HepG2 (cell line): ENCODE data around the gene ARID1A. TPM values are rescaled to one million over a fixed set of nuclear protein-coding genes. Genes with fewer than 3 reads are reported as not detected.

ENCODE experiments used
- ATM ChIP-seq: fragments of 450-650 bp; IDR thresholded peaks from 2 replicates; pipeline ENCODE4 v1.7.1; 2017; ENCODE audit warnings: mild to moderate bottlenecking, borderline replicate concordance
- CEBPB ChIP-seq: IDR thresholded peaks from 2 replicates; pipeline ENCODE4 v1.6.1; 2011; ENCODE audit warnings: low read depth, low read length, improper control_type of control experiment, borderline replicate concordance
- EHMT2 ChIP-seq: fragments of 200-600 bp; sonication (generic); IDR thresholded peaks from 2 replicates; pipeline ENCODE4 v1.7.0; 2017; ENCODE audit warnings: antibody characterized with exemption, low read depth, low read length, borderline replicate concordance
- FOSL2 ChIP-seq: sonication (generic); formaldehyde crosslinking; IDR thresholded peaks from 2 replicates; pipeline ENCODE4 v1.4.0; 2020; ENCODE audit warnings: missing genetic modification reagents
- GLI4 ChIP-seq: sonication (generic); formaldehyde crosslinking; IDR thresholded peaks from 2 replicates; pipeline ENCODE4 v1.5.1; 2020; ENCODE audit warnings: missing genetic modification reagents, mild to moderate bottlenecking, moderate library complexity, borderline replicate concordance
- GTF2F1 ChIP-seq: fragments of 150-350 bp; IDR thresholded peaks from 2 replicates; pipeline ENCODE4 v1.6.1; 2014; ENCODE audit warnings: low read length
- GZF1 ChIP-seq: sonication (generic); formaldehyde crosslinking; IDR thresholded peaks from 2 replicates; pipeline ENCODE4 v1.5.1; 2020; ENCODE audit warnings: mild to moderate bottlenecking, missing genetic modification reagents
- KAT8 ChIP-seq: IDR thresholded peaks from 2 replicates; pipeline ENCODE4 v1.6.1; 2016; ENCODE audit warnings: missing genetic modification reagents, missing compliant biosample characterization
- KLF12 ChIP-seq: sonication (generic); formaldehyde crosslinking; IDR thresholded peaks from 2 replicates; pipeline ENCODE4 v1.4.0; 2020; ENCODE audit warnings: missing genetic modification reagents, borderline replicate concordance
- KLF13 ChIP-seq: sonication (generic); formaldehyde crosslinking; IDR thresholded peaks from 2 replicates; pipeline ENCODE4 v1.4.0; 2020; ENCODE audit warnings: mild to moderate bottlenecking, missing genetic modification reagents
- PCBP2 ChIP-seq: fragments of 200-400 bp; formaldehyde crosslinking; optimal IDR thresholded peaks from 2 replicates; pipeline ENCODE3; 2018; ENCODE audit warnings: low read length, low read depth; ENCODE audit not compliant: poor library complexity, severe bottlenecking
- ZFP36L2 ChIP-seq: sonication (generic); formaldehyde crosslinking; IDR thresholded peaks from 2 replicates; pipeline ENCODE4 v1.4.0; 2020; ENCODE audit warnings: missing genetic modification reagents
- ZNF260 ChIP-seq: sonication (generic); formaldehyde crosslinking; IDR thresholded peaks from 2 replicates; pipeline ENCODE4 v1.4.0; 2020; ENCODE audit warnings: missing genetic modification reagents, low read depth, mild to moderate bottlenecking, borderline replicate concordance
- ZNF296 ChIP-seq: sonication (generic); formaldehyde crosslinking; conservative IDR thresholded peaks from 2 replicates; pipeline ENCODE4 v1.5.0; 2020; ENCODE audit warnings: mild to moderate bottlenecking, missing genetic modification reagents
- ZNF562 ChIP-seq: sonication (generic); formaldehyde crosslinking; IDR thresholded peaks from 2 replicates; pipeline ENCODE4 v1.8.0; 2022; ENCODE audit warnings: missing genetic modification reagents, borderline replicate concordance
- ZNF563 ChIP-seq: sonication (generic); formaldehyde crosslinking; IDR thresholded peaks from 2 replicates; pipeline ENCODE4 v1.8.0; 2022; ENCODE audit warnings: mild to moderate bottlenecking, moderate library complexity, missing genetic modification reagents
- polyA plus RNA-seq, 8 experiments: library from polyadenylated mRNA; depleted of rRNA in 3 of 8; stranded (reverse) in 7 of 8; unstranded in 1 of 8; fragments of >200 nt; fragmentation: Illumina TruSeq in 4 of 8; extraction: Trizol in 4 of 8; gene quantifications; 2 replicates each; pipeline versions ENCODE4 v1.2.1 to v1.2.3, GENCODE V29; 2011 to 2016; ENCODE audit warnings: low read depth in 4 of 8, missing spikeins in 1 of 8, mixed read lengths in 1 of 8; ENCODE audit not compliant: insufficient read depth in 1 of 8
- total RNA-seq, 5 experiments: library from RNA; depleted of rRNA; stranded (reverse); fragments of >200 nt; fragmentation: Illumina TruSeq; extraction: Trizol; gene quantifications; 2 replicates each; pipeline ENCODE4 v1.2.3, GENCODE V29; 2016; ENCODE audit warnings: low read depth in 1 of 5
- TF ChIP-seq, protein P1 (sequence below): sonication (generic); formaldehyde crosslinking; IDR thresholded peaks from 2 replicates; pipeline ENCODE4 v1.8.0; 2022; ENCODE audit warnings: low read depth, missing genetic modification reagents
- TF ChIP-seq, protein P2 (sequence below): sonication (generic); formaldehyde crosslinking; IDR thresholded peaks from 2 replicates; pipeline ENCODE4 v1.5.1; 2020; ENCODE audit warnings: mild to moderate bottlenecking, missing genetic modification reagents, moderate library complexity
- TF ChIP-seq, protein P3 (sequence below): sonication (generic); formaldehyde crosslinking; IDR thresholded peaks from 2 replicates; pipeline ENCODE4 v1.4.0; 2020; ENCODE audit warnings: missing genetic modification reagents
- TF ChIP-seq, protein P4 (sequence below): sonication (generic); formaldehyde crosslinking; IDR thresholded peaks from 2 replicates; pipeline ENCODE4 v1.8.0; 2022; ENCODE audit warnings: missing genetic modification reagents, mild to moderate bottlenecking, inconsistent platforms, borderline replicate concordance
- TF ChIP-seq, protein P5 (sequence below): sonication (generic); formaldehyde crosslinking; IDR thresholded peaks from 2 replicates; pipeline ENCODE4 v1.8.1; 2023; ENCODE audit warnings: mild to moderate bottlenecking, missing genetic modification reagents, borderline replicate concordance
- TF ChIP-seq, protein P6 (sequence below): sonication (generic); formaldehyde crosslinking; IDR thresholded peaks from 2 replicates; pipeline ENCODE4 v1.8.1; 2023; ENCODE audit warnings: missing genetic modification reagents, inconsistent platforms, borderline replicate concordance

ARID1A gene
- total and polyA plus RNA-seq, 2 of the 13 experiments (the other 11 are each of a cell fraction or from before 2014, with no cell fraction given), result 11.9 to 15.9 TPM

DNA sequence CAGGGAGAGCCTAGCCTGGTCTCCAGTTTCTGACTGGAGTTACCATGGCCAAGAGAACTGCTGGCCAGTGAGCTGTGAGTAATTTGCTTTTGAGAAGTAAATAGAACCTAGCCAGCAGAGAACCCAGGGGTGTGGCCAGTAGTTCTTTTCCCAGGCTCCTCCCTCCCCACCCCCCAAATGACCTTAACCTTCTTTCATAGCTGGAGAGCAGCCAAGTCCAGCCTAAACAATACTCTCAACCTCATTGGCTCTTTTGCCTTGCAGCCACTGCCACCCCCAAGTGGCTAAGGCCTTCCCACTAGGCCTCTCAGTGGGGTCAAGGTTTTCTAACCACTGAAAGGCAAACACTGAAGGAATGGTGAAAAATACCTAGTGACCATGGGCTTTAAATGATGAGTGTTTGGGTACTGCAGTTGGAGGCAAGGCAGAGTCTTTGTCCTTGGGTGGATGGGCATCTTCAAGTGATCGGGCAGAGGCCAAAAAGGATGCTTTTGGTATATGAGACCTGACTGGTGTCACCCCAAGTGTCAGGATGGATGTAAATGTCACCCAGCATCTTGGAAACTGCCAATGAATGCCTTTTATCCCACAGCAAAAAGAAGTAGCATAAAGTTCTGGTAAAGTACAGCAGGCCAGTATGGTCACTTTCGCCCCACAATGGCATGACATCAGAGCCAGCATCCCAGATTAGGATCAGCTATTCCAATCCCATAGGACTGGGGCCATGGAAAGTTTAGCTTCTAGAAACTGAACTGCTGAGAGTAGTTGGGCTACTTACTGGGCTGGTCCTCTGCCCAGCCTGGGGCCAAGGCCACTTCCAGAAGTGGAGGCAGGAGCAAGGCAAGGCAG, 88.4 kb downstream of the ARID1A start (continued):
- no peak for TF ChIP-seq GTF2F1
- TF ChIP-seq, protein P1, sequence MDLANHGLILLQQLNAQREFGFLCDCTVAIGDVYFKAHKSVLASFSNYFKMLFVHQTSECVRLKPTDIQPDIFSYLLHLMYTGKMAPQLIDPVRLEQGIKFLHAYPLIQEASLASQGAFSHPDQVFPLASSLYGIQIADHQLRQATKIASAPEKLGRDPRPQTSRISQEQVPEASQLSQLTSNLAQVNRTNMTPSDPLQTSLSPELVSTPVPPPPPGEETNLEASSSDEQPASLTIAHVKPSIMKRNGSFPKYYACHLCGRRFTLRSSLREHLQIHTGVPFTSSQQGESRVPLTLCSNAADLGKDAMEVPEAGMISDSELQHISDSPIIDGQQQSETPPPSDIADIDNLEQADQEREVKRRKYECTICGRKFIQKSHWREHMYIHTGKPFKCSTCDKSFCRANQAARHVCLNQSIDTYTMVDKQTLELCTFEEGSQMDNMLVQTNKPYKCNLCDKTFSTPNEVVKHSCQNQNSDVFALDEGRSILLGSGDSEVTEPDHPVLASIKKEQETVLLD, result no peak
- TF ChIP-seq KAT8 (CRISPR knock-in tag), result peak; percentile 61
- peak; percentile 65; the same call in 1 of the 2 replicates for TF ChIP-seq KLF12 (CRISPR knock-in tag)
- TF ChIP-seq, protein P2, sequence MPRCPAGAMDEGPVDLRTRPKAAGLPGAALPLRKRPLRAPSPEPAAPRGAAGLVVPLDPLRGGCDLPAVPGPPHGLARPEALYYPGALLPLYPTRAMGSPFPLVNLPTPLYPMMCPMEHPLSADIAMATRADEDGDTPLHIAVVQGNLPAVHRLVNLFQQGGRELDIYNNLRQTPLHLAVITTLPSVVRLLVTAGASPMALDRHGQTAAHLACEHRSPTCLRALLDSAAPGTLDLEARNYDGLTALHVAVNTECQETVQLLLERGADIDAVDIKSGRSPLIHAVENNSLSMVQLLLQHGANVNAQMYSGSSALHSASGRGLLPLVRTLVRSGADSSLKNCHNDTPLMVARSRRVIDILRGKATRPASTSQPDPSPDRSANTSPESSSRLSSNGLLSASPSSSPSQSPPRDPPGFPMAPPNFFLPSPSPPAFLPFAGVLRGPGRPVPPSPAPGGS (CRISPR knock-in tag), result no peak
- no peak for TF ChIP-seq ZNF563 (CRISPR knock-in tag)
- TF ChIP-seq GZF1 (CRISPR knock-in tag), result no peak
- TF ChIP-seq ZNF296, result no peak
- TF ChIP-seq, protein P3, sequence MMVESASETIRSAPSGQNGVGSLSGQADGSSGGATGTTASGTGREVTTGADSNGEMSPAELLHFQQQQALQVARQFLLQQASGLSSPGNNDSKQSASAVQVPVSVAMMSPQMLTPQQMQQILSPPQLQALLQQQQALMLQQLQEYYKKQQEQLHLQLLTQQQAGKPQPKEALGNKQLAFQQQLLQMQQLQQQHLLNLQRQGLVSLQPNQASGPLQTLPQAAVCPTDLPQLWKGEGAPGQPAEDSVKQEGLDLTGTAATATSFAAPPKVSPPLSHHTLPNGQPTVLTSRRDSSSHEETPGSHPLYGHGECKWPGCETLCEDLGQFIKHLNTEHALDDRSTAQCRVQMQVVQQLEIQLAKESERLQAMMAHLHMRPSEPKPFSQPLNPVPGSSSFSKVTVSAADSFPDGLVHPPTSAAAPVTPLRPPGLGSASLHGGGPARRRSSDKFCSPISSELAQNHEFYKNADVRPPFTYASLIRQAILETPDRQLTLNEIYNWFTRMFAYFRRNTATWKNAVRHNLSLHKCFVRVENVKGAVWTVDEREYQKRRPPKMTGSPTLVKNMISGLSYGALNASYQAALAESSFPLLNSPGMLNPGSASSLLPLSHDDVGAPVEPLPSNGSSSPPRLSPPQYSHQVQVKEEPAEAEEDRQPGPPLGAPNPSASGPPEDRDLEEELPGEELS (CRISPR knock-in tag), result peak; percentile 73
- TF ChIP-seq ATM, result no peak
- TF ChIP-seq, protein P4, sequence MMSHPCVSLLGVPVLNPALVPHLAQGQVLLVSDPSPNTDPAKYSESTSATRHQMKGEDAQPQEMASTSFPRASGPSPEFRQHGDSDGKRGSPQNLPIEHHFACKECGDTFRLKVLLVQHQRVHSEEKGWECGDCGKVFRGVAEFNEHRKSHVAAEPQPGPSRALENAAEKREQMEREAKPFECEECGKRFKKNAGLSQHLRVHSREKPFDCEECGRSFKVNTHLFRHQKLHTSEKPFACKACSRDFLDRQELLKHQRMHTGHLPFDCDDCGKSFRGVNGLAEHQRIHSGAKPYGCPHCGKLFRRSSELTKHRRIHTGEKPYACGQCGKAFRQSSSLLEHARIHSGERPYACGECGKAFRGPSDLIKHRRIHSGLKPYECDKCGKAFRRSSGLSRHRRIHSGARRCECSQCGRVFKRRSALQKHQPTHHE, result no peak
- TF ChIP-seq KLF13 (CRISPR knock-in tag), result no peak
- TF ChIP-seq GLI4 (CRISPR knock-in tag), result 0 out of 2 replicates have a peak, but pooled peaks have one; percentile 42
- TF ChIP-seq FOSL2 (CRISPR knock-in tag), result peak; percentile 75
- TF ChIP-seq PCBP2, result no peak
- TF ChIP-seq, protein P5, sequence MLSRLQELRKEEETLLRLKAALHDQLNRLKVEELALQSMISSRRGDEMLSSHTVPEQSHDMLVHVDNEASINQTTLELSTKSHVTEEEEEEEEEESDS (CRISPR knock-in tag), result no peak
- TF ChIP-seq, protein P6, sequence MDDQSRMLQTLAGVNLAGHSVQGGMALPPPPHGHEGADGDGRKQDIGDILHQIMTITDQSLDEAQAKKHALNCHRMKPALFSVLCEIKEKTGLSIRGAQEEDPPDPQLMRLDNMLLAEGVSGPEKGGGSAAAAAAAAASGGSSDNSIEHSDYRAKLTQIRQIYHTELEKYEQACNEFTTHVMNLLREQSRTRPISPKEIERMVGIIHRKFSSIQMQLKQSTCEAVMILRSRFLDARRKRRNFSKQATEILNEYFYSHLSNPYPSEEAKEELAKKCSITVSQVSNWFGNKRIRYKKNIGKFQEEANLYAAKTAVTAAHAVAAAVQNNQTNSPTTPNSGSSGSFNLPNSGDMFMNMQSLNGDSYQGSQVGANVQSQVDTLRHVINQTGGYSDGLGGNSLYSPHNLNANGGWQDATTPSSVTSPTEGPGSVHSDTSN (CRISPR knock-in tag), result no peak
- TF ChIP-seq CEBPB, result no peak
- no peak for TF ChIP-seq ZNF562 (CRISPR knock-in tag)
- no peak for TF ChIP-seq ZNF260
- no peak for TF ChIP-seq ZFP36L2
- TF ChIP-seq EHMT2, result no peak; the same call in 1 of the 2 replicates
